ENCODE data around the gene PPP1R13B. TPM values are rescaled to one million over a fixed set of nuclear protein-coding genes. Genes with fewer than 3 reads are reported as not detected.

Gene PPP1R13B
- total RNA-seq, 1 experiment from 2014 or later: 10.3 TPM

DNA sequence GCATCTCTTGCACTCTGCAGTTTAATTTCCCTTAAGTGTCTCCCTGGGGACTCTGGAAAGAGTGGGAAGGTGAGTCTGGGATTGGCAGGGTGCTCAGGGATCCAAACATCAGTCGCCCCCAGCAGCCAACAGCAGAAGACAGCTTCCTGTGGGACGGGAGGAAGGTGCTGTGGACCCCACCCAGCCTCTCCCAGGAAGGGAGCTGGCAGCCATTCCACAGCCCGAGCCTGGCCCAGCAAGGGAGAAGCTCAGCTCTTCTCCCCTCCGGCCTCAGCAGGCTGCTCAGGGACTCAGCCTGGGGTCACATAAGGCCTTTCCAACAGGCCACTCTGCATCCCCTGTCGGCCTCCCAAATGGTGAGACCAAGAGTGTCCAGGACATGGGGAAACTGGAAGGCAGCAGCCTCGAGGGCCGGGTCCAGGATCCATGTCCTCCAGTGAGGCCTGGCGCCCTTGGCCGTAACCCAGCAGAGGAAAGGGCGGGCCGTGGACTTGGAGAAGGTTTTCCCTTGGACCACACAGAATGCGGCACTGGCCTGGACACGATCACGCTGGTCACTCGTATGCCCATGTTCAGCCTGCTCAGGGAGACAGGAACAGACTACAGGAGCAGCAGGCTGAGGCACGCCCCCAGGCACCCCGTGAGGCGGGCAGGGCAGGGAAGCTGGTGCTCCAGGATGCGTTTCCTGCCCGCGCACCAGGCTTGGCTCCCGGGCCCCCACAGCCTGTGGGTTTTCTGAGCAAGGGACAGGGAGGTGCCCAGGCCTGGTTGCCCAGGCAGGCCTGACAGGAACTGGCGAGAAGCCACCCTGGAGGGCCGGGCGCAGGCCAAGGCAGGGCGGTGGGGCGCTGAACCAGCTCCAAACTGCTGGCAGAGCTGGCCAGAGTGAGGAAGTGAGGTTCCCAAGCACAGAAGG is 135.6 kb downstream of the PPP1R13B start:
- peaks cover 26% of the 10 kb centered on the region for H3K4me1 Mint-ChIP-seq
- ChIA-PET CTCF (interaction anchor here (1.4 kb wide), 1 partner anchor 174 kb away, joined by 3 read pairs; no protein-coding TSS in a partner anchor), POLR2A (no interaction called here)
- DNase-seq (ENCODE audit: low spot score) (no peak), ATAC-seq (no peak)
- H3K9me3 Mint-ChIP-seq: no peaks in the 10 kb centered on the region
- TF ChIP-seq, protein P1, sequence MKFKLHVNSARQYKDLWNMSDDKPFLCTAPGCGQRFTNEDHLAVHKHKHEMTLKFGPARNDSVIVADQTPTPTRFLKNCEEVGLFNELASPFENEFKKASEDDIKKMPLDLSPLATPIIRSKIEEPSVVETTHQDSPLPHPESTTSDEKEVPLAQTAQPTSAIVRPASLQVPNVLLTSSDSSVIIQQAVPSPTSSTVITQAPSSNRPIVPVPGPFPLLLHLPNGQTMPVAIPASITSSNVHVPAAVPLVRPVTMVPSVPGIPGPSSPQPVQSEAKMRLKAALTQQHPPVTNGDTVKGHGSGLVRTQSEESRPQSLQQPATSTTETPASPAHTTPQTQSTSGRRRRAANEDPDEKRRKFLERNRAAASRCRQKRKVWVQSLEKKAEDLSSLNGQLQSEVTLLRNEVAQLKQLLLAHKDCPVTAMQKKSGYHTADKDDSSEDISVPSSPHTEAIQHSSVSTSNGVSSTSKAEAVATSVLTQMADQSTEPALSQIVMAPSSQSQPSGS (CRISPR knock-in tag; IDR thresholded peaks at IDR 0.05; ENCODE audit: borderline replicate concordance, low read depth): no peak
- TF ChIP-seq, protein P2, sequence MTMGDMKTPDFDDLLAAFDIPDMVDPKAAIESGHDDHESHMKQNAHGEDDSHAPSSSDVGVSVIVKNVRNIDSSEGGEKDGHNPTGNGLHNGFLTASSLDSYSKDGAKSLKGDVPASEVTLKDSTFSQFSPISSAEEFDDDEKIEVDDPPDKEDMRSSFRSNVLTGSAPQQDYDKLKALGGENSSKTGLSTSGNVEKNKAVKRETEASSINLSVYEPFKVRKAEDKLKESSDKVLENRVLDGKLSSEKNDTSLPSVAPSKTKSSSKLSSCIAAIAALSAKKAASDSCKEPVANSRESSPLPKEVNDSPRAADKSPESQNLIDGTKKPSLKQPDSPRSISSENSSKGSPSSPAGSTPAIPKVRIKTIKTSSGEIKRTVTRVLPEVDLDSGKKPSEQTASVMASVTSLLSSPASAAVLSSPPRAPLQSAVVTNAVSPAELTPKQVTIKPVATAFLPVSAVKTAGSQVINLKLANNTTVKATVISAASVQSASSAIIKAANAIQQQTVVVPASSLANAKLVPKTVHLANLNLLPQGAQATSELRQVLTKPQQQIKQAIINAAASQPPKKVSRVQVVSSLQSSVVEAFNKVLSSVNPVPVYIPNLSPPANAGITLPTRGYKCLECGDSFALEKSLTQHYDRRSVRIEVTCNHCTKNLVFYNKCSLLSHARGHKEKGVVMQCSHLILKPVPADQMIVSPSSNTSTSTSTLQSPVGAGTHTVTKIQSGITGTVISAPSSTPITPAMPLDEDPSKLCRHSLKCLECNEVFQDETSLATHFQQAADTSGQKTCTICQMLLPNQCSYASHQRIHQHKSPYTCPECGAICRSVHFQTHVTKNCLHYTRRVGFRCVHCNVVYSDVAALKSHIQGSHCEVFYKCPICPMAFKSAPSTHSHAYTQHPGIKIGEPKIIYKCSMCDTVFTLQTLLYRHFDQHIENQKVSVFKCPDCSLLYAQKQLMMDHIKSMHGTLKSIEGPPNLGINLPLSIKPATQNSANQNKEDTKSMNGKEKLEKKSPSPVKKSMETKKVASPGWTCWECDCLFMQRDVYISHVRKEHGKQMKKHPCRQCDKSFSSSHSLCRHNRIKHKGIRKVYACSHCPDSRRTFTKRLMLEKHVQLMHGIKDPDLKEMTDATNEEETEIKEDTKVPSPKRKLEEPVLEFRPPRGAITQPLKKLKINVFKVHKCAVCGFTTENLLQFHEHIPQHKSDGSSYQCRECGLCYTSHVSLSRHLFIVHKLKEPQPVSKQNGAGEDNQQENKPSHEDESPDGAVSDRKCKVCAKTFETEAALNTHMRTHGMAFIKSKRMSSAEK (CRISPR knock-in tag; IDR thresholded peaks at IDR 0.05; ENCODE audit: borderline replicate concordance): no peak
- TF ChIP-seq, protein P3, sequence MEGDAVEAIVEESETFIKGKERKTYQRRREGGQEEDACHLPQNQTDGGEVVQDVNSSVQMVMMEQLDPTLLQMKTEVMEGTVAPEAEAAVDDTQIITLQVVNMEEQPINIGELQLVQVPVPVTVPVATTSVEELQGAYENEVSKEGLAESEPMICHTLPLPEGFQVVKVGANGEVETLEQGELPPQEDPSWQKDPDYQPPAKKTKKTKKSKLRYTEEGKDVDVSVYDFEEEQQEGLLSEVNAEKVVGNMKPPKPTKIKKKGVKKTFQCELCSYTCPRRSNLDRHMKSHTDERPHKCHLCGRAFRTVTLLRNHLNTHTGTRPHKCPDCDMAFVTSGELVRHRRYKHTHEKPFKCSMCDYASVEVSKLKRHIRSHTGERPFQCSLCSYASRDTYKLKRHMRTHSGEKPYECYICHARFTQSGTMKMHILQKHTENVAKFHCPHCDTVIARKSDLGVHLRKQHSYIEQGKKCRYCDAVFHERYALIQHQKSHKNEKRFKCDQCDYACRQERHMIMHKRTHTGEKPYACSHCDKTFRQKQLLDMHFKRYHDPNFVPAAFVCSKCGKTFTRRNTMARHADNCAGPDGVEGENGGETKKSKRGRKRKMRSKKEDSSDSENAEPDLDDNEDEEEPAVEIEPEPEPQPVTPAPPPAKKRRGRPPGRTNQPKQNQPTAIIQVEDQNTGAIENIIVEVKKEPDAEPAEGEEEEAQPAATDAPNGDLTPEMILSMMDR (IDR thresholded peaks at IDR 0.05): no peak
- TF ChIP-seq, protein P4, sequence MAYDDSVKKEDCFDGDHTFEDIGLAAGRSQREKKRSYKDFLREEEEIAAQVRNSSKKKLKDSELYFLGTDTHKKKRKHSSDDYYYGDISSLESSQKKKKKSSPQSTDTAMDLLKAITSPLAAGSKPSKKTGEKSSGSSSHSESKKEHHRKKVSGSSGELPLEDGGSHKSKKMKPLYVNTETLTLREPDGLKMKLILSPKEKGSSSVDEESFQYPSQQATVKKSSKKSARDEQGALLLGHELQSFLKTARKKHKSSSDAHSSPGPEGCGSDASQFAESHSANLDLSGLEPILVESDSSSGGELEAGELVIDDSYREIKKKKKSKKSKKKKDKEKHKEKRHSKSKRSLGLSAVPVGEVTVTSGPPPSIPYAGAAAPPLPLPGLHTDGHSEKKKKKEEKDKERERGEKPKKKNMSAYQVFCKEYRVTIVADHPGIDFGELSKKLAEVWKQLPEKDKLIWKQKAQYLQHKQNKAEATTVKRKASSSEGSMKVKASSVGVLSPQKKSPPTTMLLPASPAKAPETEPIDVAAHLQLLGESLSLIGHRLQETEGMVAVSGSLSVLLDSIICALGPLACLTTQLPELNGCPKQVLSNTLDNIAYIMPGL (CRISPR knock-in tag; IDR thresholded peaks at IDR 0.05): 0 out of 2 replicates have a peak, but pooled peaks have one; percentile 14
- peaks cover 2% of the 10 kb centered on the region; the same call in 1 of the 2 replicates for H3K27me3 Mint-ChIP-seq (ENCODE audit: low read depth)
- peak overlapping the region; percentile 45; the same call in 1 of the 2 replicates for H3K27ac Mint-ChIP-seq
- peaks cover 16% of the 10 kb centered on the region for H3K36me3 Mint-ChIP-seq
- H3K4me3 Mint-ChIP-seq: no peak overlapping the region

DNA sequence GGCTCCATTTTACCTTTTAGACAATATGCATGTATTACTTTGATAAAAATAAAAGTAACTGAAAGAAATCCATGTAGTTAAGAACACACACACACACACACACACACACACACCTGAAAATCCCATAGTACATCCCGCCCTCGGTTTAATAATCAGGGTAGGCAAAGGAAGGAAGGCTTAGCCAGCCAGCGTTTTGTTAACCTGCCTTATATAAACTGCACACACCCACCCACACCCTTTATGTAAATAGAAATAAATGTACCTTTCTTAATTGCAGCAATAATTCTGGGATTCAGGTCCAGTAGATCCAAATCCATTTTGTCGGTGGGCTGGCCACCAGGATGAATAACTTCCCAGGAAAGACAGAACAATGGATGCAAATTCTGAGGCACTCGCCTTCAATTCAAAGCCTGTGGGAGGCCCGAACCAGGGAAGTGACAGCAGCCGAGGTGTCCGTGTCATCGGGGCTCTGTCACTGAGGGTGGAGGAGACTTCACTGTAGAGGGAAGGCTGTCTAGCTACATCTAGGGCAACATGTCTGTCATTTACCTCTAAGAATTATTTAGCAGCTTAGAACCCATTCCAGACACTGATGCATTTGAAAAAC is 136.5 kb downstream of the PPP1R13B start:
- no peak for DNase-seq (ENCODE audit: low spot score)
- ATAC-seq: no peak
- ChIA-PET CTCF (interaction anchor here (1.4 kb wide), 1 partner anchor 175 kb away, joined by 3 read pairs; no protein-coding TSS in a partner anchor), POLR2A (no interaction called here)
- Mint-ChIP-seq H3K27ac (peak overlapping the region; percentile 64), H3K4me3 (no peak overlapping the region; the same call in 1 of the 2 replicates), H3K9me3 (no peaks in the 10 kb centered on the region), H3K36me3 (peaks cover 16% of the 10 kb centered on the region), H3K4me1 (peaks cover 23% of the 10 kb centered on the region), H3K27me3 (ENCODE audit: low read depth) (peaks cover 2% of the 10 kb centered on the region; the same call in 1 of the 2 replicates)
- TF ChIP-seq FOXJ3 (CRISPR knock-in tag; IDR thresholded peaks at IDR 0.05; ENCODE audit: borderline replicate concordance) (no peak), ZNF121 (CRISPR knock-in tag; IDR thresholded peaks at IDR 0.05) (no peak), PRRX2 (CRISPR knock-in tag; IDR thresholded peaks at IDR 0.05) (no peak), SMAD3 (CRISPR knock-in tag; IDR thresholded peaks at IDR 0.05; ENCODE audit: borderline replicate concordance) (no peak), HMGA2 (CRISPR knock-in tag; IDR thresholded peaks at IDR 0.05) (no peak), GTF2I (CRISPR knock-in tag; conservative IDR thresholded peaks at IDR 0.05) (no peak), GABPB1 (CRISPR knock-in tag; IDR thresholded peaks at IDR 0.05) (no peak), KAT7 (CRISPR knock-in tag; IDR thresholded peaks at IDR 0.05; ENCODE audit: borderline replicate concordance) (no peak)
- TF ChIP-seq, protein P5, sequence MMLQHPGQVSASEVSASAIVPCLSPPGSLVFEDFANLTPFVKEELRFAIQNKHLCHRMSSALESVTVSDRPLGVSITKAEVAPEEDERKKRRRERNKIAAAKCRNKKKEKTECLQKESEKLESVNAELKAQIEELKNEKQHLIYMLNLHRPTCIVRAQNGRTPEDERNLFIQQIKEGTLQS (CRISPR knock-in tag; conservative IDR thresholded peaks at IDR 0.05): no peak
- TF ChIP-seq, protein P6, sequence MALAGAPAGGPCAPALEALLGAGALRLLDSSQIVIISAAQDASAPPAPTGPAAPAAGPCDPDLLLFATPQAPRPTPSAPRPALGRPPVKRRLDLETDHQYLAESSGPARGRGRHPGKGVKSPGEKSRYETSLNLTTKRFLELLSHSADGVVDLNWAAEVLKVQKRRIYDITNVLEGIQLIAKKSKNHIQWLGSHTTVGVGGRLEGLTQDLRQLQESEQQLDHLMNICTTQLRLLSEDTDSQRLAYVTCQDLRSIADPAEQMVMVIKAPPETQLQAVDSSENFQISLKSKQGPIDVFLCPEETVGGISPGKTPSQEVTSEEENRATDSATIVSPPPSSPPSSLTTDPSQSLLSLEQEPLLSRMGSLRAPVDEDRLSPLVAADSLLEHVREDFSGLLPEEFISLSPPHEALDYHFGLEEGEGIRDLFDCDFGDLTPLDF (CRISPR knock-in tag; IDR thresholded peaks at IDR 0.05): no peak
- TF ChIP-seq, protein P7, sequence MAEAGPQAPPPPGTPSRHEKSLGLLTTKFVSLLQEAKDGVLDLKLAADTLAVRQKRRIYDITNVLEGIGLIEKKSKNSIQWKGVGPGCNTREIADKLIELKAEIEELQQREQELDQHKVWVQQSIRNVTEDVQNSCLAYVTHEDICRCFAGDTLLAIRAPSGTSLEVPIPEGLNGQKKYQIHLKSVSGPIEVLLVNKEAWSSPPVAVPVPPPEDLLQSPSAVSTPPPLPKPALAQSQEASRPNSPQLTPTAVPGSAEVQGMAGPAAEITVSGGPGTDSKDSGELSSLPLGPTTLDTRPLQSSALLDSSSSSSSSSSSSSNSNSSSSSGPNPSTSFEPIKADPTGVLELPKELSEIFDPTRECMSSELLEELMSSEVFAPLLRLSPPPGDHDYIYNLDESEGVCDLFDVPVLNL (CRISPR knock-in tag; IDR thresholded peaks at IDR 0.05; ENCODE audit: borderline replicate concordance, low read depth): no peak
- TF ChIP-seq, protein P8, sequence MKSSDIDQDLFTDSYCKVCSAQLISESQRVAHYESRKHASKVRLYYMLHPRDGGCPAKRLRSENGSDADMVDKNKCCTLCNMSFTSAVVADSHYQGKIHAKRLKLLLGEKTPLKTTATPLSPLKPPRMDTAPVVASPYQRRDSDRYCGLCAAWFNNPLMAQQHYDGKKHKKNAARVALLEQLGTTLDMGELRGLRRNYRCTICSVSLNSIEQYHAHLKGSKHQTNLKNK (CRISPR knock-in tag; IDR thresholded peaks at IDR 0.05): no peak

Measured in WTC11 (cell line).